ENCODE results near the gene EPHB4. TPM values are rescaled to one million over a fixed set of nuclear protein-coding genes. Genes with fewer than 3 reads are reported as not detected.

The EPHB4 gene
- total and polyA plus RNA-seq, 9 donors, result 39.0 to 74.9 (median 55.5) TPM

DNA sequence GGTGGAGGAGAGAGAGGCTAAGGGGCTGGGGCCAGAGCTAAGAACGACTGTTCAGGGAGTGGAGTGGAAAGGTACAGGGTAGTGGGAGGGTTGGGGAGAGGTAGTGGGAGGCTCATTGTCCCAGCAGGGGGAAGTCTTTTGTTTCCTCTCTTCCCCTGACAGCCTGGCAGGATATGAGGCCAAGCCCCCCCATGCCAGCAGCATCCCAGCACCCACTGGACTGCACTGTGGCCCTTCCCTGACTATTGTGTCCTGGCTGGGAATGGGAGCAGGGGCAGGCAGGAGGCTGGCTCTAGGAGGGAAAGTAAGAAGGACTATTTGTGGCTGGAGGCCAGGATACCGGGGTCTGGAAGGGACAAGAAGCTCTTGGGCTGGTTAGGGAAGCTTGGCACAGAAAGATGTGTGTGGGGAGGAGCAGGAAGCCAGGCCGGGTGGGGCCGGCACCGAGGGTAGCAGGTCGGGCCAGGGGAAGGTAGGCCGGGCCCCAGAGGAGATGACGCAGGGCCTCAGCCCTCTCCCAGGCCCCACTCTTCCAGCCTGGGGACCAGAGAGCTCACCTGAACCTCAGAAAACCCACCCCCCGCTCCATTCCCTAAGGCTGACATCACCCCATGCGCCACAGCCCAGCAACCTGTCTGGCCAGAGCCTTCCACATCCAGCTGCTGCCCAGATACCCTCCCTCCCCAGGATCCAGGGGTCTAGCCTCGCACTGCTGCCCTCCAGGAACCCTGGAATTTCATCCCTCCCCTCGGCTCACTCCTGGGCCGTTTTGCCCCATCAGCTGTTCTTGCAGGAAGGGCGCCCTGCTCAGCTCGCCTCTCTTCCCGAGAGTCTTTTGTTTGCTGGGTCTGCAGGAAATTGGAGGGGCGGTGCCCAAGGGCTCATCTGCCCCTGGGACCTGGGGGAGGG, 8.8 kb upstream of the EPHB4 start:
- Histone ChIP-seq H3K4me3 (ENCODE audit: low read length) (no peak overlapping the region), H3K36me3 (ENCODE audit: control insufficient read depth, insufficient read depth, low read length) (no peaks in the 10 kb centered on the region), H3K4me1 (ENCODE audit: control insufficient read depth, insufficient read depth, low read length) (peaks cover 16% of the 10 kb centered on the region), H3K9me3 (replicated peaks; ENCODE audit: control insufficient read depth, low read depth, low read length) (no peaks in the 10 kb centered on the region), H3K27me3 (ENCODE audit: control insufficient read depth, insufficient read depth, low read length) (no peaks in the 10 kb centered on the region), H3K27ac (ENCODE audit: low read length) (peak overlapping the region; percentile 95)
- DNase-seq, result peak; percentile 64
- 30% methylated on average over 6 of the region's 17 CpGs for WGBS (ENCODE audit: insufficient coverage)

DNA sequence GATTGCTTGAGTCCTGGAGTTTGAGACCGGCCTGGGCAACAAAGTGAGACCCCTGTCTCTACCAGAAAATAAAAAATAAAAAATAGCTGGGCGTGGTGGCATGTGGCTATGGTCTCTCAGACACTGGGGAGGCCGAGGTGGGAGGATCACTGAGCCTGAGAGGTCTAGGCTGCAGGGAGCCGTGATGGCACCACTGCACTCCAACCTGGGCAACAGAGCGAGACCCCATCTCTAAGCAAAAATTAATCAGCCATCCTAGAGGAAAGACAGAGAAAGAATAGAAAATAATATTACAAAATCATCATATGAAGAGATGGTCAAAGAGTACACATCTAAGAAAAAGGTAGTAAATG, 4.9 kb upstream of the EPHB4 start:
- DNase-seq, result no peak
- Histone ChIP-seq H3K27me3 (ENCODE audit: control insufficient read depth, insufficient read depth, low read length) (peaks cover 10% of the 10 kb centered on the region), H3K4me3 (ENCODE audit: low read length) (no peak overlapping the region), H3K36me3 (ENCODE audit: control insufficient read depth, insufficient read depth, low read length) (no peaks in the 10 kb centered on the region), H3K4me1 (ENCODE audit: control insufficient read depth, insufficient read depth, low read length) (peaks cover 20% of the 10 kb centered on the region), H3K9me3 (replicated peaks; ENCODE audit: control insufficient read depth, low read depth, low read length) (no peaks in the 10 kb centered on the region), H3K27ac (ENCODE audit: low read length) (no peak overlapping the region)
- no CpG with 5 or more reads among the region's 5 CpGs for WGBS (ENCODE audit: insufficient coverage)

DNA sequence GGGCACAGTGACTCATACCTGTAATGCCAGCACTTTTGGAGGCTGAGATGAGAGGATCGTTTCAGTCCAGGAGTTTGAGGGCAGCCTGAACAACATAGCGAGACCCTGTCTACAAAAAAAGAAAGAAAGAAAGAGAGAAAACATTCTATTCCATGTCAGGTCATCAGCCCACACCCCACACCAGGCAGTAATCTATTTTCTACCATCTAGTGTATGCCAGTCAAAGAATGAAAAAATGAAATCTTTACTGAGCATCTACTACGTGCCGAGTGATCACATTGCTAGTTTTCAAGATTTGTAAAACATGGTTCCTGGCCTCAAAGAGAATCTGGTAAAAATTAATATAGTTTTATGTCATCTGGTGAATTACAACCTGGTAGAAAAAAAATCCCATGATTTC, 3.1 kb upstream of the EPHB4 start:
- H3K4me3 ChIP-seq (ENCODE audit: low read length), result no peak overlapping the region
- peaks cover 18% of the 10 kb centered on the region for H3K4me1 ChIP-seq (ENCODE audit: control insufficient read depth, insufficient read depth, low read length)
- peaks cover 10% of the 10 kb centered on the region for H3K27me3 ChIP-seq (ENCODE audit: control insufficient read depth, insufficient read depth, low read length)
- no peak for DNase-seq
- no peak overlapping the region for H3K27ac ChIP-seq (ENCODE audit: low read length)
- no peaks in the 10 kb centered on the region for H3K9me3 ChIP-seq (replicated peaks; ENCODE audit: control insufficient read depth, low read depth, low read length)
- no CpG with 5 or more reads among the region's 4 CpGs for WGBS (ENCODE audit: insufficient coverage)
- H3K36me3 ChIP-seq (ENCODE audit: control insufficient read depth, insufficient read depth, low read length), result no peaks in the 10 kb centered on the region

DNA sequence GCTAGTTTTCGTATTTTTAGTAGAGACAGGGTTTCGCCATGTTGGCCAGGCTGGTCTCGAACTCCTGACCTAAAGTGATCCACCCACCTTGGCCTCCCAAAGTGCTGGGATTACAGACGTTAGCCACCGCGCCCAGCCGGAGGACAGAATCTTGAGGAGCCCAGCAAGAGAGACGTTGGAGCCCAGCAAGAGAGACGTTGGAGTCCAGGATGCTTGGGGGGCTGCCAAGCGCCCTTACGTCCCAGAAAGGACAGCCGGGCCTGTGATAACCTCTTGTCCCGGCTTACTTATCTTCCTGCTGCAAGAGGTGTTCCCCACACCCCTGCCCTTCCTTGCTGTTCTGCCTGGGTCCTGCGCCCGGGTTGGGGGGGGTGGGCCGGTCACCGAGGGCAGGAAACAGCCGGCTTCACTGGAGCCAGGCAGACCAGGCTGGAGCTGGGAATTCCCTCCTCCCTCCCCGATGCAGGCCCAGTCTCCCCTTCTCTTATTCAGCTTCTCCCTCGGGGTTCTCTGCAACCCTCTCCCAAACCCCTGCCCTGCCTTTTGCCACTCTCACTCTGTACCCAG, 1.9 kb upstream of the EPHB4 start:
- no peaks in the 10 kb centered on the region for H3K36me3 ChIP-seq (ENCODE audit: control insufficient read depth, insufficient read depth, low read length)
- no peak overlapping the region for H3K4me3 ChIP-seq (ENCODE audit: low read length)
- H3K9me3 ChIP-seq (replicated peaks; ENCODE audit: control insufficient read depth, low read depth, low read length), result no peaks in the 10 kb centered on the region
- H3K27me3 ChIP-seq (ENCODE audit: control insufficient read depth, insufficient read depth, low read length), result peaks cover 10% of the 10 kb centered on the region
- peaks cover 29% of the 10 kb centered on the region for H3K4me1 ChIP-seq (ENCODE audit: control insufficient read depth, insufficient read depth, low read length)
- peak overlapping the region; percentile 90 for H3K27ac ChIP-seq (ENCODE audit: low read length)
- WGBS (ENCODE audit: insufficient coverage), result 32% methylated on average over 18 of the region's 20 CpGs
- DNase-seq, result peak; percentile 54

DNA sequence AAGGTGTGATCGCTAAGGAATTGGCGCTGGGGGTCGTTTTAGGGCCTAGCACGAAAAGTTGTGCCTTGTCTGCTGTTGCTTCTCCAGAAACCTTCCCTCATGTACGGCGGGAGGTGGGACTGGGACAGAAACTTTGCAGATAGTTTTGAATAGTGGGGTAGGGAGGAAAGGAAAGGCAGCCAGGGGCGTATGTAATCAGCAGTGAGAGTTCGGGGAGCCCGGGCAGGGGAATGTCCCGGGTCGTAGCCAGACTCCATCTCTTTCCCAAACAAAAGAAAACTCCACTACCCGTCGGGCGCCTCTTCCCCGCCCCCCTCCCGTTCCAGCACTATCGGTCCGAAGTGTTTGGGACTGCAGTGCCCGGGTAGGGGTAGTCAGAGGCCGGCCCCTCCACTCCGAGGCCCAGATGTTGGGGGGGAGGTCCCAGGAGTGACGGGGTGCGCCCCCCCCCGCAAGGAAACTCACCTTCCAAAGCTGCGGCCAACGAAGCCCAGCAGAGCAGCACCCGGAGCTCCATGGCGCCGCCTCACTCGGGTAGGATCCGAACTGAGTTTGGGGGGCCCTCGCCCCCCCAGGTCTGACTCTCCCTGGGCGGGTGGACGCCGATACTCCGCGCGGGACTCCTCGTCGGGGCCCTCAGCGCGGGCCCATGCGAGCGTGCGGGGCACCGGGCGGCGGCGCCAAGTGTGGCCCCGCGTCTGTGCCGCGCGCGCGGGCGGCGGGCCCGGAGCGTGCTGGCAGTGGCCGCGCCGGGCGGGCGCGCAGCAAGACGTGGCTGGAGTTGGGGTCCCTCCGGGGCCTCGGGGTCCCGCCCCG, 601 bp downstream of the EPHB4 start:
- DNase-seq, result peak; percentile 47
- peaks cover 10% of the 10 kb centered on the region for H3K27me3 ChIP-seq (ENCODE audit: control insufficient read depth, insufficient read depth, low read length)
- 0% methylated on average over 48 of the region's 71 CpGs for WGBS (ENCODE audit: insufficient coverage)

DNA sequence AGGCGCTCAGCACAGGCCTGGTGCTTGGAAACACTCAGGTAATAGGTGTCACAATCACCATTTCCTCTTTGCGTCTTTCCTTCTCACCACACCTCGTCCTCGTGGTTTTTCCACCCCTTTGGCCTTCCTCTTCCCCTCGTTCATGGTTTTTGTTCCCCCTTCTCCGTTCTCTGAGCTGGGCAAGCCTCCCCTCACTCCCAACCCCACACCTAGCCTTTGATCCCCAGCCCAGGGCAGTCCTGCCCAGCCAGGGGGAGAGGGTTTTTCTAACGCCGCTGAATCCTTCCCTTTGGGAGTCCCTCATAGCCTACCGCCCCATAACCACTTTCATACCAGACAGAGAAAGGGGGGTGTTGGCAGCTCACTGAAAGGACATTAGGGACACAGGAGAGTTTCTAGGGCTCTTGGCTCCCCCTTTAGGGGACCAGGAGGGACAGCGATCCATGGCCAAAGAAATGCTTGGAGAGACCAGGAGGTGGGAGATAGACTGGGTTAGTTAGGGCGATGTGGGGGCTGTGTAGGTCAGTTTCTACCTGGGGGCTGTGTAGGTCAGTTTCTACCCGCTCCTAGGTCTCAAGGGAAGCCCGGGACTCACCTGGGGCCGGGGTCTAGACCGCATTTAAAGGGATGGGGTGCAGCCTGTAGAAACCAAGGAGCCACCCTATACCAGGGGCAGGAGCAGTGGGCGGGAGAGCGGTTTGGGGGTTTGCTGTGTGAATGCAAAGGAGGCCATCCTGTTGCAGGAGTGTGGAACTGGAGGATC, 1.4 kb downstream of the EPHB4 start:
- Histone ChIP-seq H3K9me3 (replicated peaks; ENCODE audit: control insufficient read depth, low read depth, low read length) (no peaks in the 10 kb centered on the region), H3K27ac (ENCODE audit: low read length) (peak overlapping the region; percentile 84), H3K36me3 (ENCODE audit: control insufficient read depth, insufficient read depth, low read length) (peaks cover 28% of the 10 kb centered on the region), H3K4me3 (ENCODE audit: low read length) (peak overlapping the region; percentile 83), H3K27me3 (ENCODE audit: control insufficient read depth, insufficient read depth, low read length) (peaks cover 10% of the 10 kb centered on the region), H3K4me1 (ENCODE audit: control insufficient read depth, insufficient read depth, low read length) (peaks cover 29% of the 10 kb centered on the region)
- peak; percentile 65 for DNase-seq
- WGBS (ENCODE audit: insufficient coverage), result 3% methylated on average over 10 of the region's 17 CpGs

More for the DNA sequence above, 601 bp downstream of the EPHB4 start:
- Histone ChIP-seq H3K4me3 (ENCODE audit: low read length) (peak overlapping the region; percentile 83), H3K4me1 (ENCODE audit: control insufficient read depth, insufficient read depth, low read length) (peaks cover 29% of the 10 kb centered on the region), H3K36me3 (ENCODE audit: control insufficient read depth, insufficient read depth, low read length) (peaks cover 24% of the 10 kb centered on the region), H3K27ac (ENCODE audit: low read length) (peak overlapping the region; percentile 84), H3K9me3 (replicated peaks; ENCODE audit: control insufficient read depth, low read depth, low read length) (no peaks in the 10 kb centered on the region)

DNA sequence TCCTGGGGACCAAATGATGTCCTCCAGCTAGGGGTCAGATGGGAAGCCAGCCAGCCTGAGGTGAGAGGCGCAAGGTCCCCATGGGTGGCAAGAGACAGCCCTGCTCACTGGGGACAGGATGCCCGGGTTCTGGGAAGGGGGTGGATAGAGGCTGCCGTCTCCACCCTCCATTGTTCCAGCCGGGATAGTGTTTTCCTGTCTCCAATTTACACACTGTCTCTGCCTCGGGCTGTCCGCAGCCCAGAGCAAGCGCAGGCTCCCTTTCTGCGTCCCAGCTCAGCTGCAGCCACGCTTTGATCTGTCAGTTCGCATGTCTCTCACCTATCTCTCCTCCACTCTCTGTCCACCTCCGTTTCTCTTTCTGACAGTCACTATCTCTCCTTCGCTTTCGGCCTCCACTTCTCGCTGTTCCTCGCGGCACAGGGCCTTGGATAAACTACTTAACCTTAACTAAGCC, 2.1 kb downstream of the EPHB4 start:
- peak overlapping the region; percentile 84 for H3K27ac ChIP-seq (ENCODE audit: low read length)
- peaks cover 35% of the 10 kb centered on the region for H3K36me3 ChIP-seq (ENCODE audit: control insufficient read depth, insufficient read depth, low read length)
- H3K4me3 ChIP-seq (ENCODE audit: low read length), result peak overlapping the region; percentile 83
- peak; percentile 40 for DNase-seq
- peaks cover 10% of the 10 kb centered on the region for H3K27me3 ChIP-seq (ENCODE audit: control insufficient read depth, insufficient read depth, low read length)
- 17% methylated on average over 13 of the region's 16 CpGs for WGBS (ENCODE audit: insufficient coverage)
- H3K9me3 ChIP-seq (replicated peaks; ENCODE audit: control insufficient read depth, low read depth, low read length), result no peaks in the 10 kb centered on the region
- H3K4me1 ChIP-seq (ENCODE audit: control insufficient read depth, insufficient read depth, low read length), result peaks cover 29% of the 10 kb centered on the region

DNA sequence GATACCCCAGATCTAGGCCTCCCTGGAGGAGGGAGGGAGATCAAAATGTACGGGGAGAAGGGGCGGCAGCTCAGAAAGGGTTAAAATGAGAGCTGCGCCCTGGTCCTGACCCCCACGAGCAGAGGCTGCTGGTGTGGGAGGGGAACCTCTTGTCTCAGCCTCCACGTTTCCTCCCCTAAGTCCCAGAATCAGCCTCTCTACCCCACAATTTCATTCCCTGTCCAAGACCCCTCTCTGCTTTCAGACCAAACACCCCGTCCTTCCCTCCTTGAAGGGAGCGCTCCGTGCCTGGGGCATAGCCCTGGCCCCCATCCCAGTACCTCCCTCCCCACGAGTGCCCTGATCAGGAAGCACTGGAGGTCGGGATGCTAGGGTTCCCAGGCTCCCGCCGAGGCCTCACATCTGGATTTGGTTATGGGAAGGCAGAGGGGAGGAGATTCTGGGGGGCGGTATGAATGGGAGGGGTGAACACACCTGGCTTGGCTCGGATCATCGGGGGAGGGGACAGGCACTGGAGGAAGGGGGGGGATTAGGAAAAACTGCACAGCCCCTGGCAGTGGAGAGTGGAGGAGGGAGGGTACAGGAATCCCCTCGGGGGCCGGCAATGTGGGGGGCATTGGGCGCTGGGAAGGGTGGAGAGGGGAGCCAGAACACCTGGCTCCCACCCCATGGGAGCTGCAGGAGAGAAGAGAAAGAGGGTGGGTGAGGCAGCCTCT, 2.7 kb downstream of the EPHB4 start:
- Histone ChIP-seq H3K27me3 (ENCODE audit: control insufficient read depth, insufficient read depth, low read length) (peaks cover 10% of the 10 kb centered on the region), H3K27ac (ENCODE audit: low read length) (no peak overlapping the region), H3K36me3 (ENCODE audit: control insufficient read depth, insufficient read depth, low read length) (peaks cover 40% of the 10 kb centered on the region), H3K4me1 (ENCODE audit: control insufficient read depth, insufficient read depth, low read length) (peaks cover 29% of the 10 kb centered on the region), H3K9me3 (replicated peaks; ENCODE audit: control insufficient read depth, low read depth, low read length) (no peaks in the 10 kb centered on the region), H3K4me3 (ENCODE audit: low read length) (peak overlapping the region; percentile 83)
- WGBS (ENCODE audit: insufficient coverage), result 11% methylated on average over 8 of the region's 18 CpGs
- DNase-seq, result no peak

DNA sequence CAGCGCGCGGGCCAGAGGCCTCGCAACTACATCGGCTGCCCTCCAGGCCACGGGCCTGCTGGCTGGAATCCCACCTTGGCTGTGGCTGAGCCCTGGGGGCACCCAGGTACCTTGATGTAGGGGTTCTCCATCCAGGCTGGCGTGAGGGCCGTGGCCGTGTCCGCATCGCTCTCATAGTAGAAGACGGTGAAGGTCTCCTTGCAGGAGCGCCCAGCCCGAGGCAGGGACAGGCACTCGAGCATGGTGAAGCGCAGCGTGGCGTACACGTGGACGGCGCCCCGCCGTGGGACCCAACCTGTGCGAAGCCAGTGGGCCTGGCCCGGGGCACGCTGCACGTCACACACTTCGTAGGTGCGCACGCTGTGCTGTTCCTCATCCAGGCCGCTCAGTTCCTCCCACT, 3.8 kb downstream of the EPHB4 start:
- DNase-seq, result no peak
- no peaks in the 10 kb centered on the region for H3K9me3 ChIP-seq (replicated peaks; ENCODE audit: control insufficient read depth, low read depth, low read length)
- H3K27ac ChIP-seq (ENCODE audit: low read length), result no peak overlapping the region
- peaks cover 51% of the 10 kb centered on the region for H3K36me3 ChIP-seq (ENCODE audit: control insufficient read depth, insufficient read depth, low read length)
- H3K4me1 ChIP-seq (ENCODE audit: control insufficient read depth, insufficient read depth, low read length), result peaks cover 27% of the 10 kb centered on the region
- H3K27me3 ChIP-seq (ENCODE audit: control insufficient read depth, insufficient read depth, low read length), result peaks cover 7% of the 10 kb centered on the region
- WGBS (ENCODE audit: insufficient coverage), result 88% methylated on average over 31 of the region's 31 CpGs
- no peak overlapping the region for H3K4me3 ChIP-seq (ENCODE audit: low read length)
